Measurements from ENCODE around the gene ZNF22.

The ZNF22 gene

GRCh38 chr10:45000752-45001380, at the start of gene ZNF22:
ZNF22 (plus strand) TSS chr10:45000923; CDS start chr10:45003369, 2,446 bp downstream.
- DNase-seq (ENCODE audit: low read depth) = peak; percentile 62

- DNase-seq (ENCODE audit: low read depth) = no peak
Measured at GRCh38 chr10:44951576-44952226, 49.0 kb upstream of the ZNF22 start.

- DNase-seq (ENCODE audit: low read depth) = peak; percentile 68
Measured at GRCh38 chr10:44952779-44953231, 47.9 kb upstream of the ZNF22 start.

- DNase-seq (ENCODE audit: low read depth) = no peak
Measured at GRCh38 chr10:44954042-44954441, 46.7 kb upstream of the ZNF22 start.

GRCh38 chr10:44954962-44955361, 45.8 kb upstream of the ZNF22 start:
- no peak for DNase-seq (ENCODE audit: low read depth)

GRCh38 chr10:44955413-44956070, 45.2 kb upstream of the ZNF22 start:
- no peak for DNase-seq (ENCODE audit: low read depth)

GRCh38 chr10:44956226-44956625, 44.5 kb upstream of the ZNF22 start:
- DNase-seq (ENCODE audit: low read depth) = no peak

GRCh38 chr10:44956717-44957706, 43.7 kb upstream of the ZNF22 start:
- DNase-seq (ENCODE audit: low read depth) = no peak

- peak; percentile 77 for DNase-seq (ENCODE audit: low read depth)
Measured at GRCh38 chr10:44958196-44958897, 42.4 kb upstream of the ZNF22 start.

- no peak for DNase-seq (ENCODE audit: low read depth)
Measured at GRCh38 chr10:44958898-44959246, 41.9 kb upstream of the ZNF22 start.

- peak; percentile 87 for DNase-seq (ENCODE audit: low read depth)
Measured at GRCh38 chr10:44959247-44960087, 41.3 kb upstream of the ZNF22 start, which contains the start of gene RASSF4. RASSF4 (plus strand) TSS chr10:44959802; CDS start chr10:44970203, 10,401 bp downstream.

- DNase-seq (ENCODE audit: low read depth) = no peak
Measured at GRCh38 chr10:44960088-44960460, 40.6 kb upstream of the ZNF22 start.

GRCh38 chr10:44960482-44961229, 40.1 kb upstream of the ZNF22 start:
- DNase-seq (ENCODE audit: low read depth) = no peak

- no peak for DNase-seq (ENCODE audit: low read depth)
Measured at GRCh38 chr10:44961230-44961571, 39.5 kb upstream of the ZNF22 start.

GRCh38 chr10:44961931-44962750, 38.6 kb upstream of the ZNF22 start:
- DNase-seq (ENCODE audit: low read depth) = no peak

GRCh38 chr10:44962870-44963738, 37.6 kb upstream of the ZNF22 start:
- DNase-seq (ENCODE audit: low read depth) = no peak

GRCh38 chr10:44963772-44964633, 36.7 kb upstream of the ZNF22 start:
- DNase-seq (ENCODE audit: low read depth) = peak; percentile 55
